Suprapubic skin (tissue), 4 donors: ENCODE measurements around the gene SLC8A2.

Source experiments
- CTCF ChIP-seq, 2 donors: fragments of 200-600 bp in 1 of 2; fragments of 450-650 bp in 1 of 2; sonication (generic) in 1 of 2; IDR thresholded peaks; one replicate each; pipeline ENCODE4 v1.5.1; 2016 to 2019; ENCODE audit warnings: antibody characterized with exemption in 2 of 2, mild to moderate bottlenecking in 1 of 2, moderate library complexity in 1 of 2
- EP300 ChIP-seq: sonication (generic); formaldehyde crosslinking; IDR thresholded peaks from one replicate; pipeline ENCODE4 v1.6.1; 2017; ENCODE audit warnings: antibody characterized with exemption
- POLR2A ChIP-seq, 2 donors: fragments of 450-650 bp; IDR thresholded peaks; one replicate each; pipeline ENCODE4 v1.6.1; 2017; ENCODE audit warnings: antibody characterized with exemption in 2 of 2, mild to moderate bottlenecking in 2 of 2, moderate library complexity in 2 of 2
- POLR2AphosphoS5 ChIP-seq, 3 donors: sonication (generic); formaldehyde crosslinking; IDR thresholded peaks; one replicate each; pipeline ENCODE4 v1.6.1; 2017; ENCODE audit warnings: antibody characterized with exemption in 3 of 3

DNA sequence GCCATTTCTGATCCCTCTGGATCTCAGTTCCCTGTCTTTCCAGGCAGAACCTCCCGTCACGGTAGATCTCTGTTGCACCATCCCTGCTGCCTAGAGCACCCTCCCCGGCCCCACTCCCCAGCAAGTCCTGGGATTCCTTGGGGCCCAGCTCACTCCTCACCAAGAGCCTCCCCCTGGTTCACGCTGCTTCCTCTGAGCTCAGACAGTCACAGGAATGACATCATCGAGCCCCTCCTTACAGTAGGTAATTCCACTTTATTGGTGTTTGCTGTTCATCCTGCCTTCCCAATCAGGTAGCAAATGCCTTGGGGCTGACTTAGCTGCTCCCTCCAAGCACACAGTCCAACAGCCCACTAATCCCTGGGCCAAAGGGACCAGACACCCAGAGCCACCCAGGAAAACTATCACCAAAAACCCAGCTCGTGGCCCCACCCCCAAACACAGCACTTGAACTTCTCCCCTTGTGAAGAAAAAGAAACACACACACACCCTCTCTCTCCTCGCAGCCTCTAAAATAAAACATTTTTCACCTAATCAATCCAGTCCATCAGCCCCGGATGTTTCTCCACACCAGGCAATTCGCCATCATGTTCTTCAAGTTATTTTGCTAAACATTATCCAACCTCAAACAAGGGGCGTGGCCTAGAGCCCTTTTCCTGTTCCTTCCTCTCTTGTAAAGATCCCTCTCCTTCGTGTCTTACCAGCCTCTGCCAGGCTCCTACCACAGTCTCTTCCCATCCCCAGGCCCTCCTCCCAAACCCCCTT, 40.7 kb upstream of the SLC8A2 start:
- TF ChIP-seq CTCF (IDR thresholded peaks at IDR 0.05) (no peak), POLR2AphosphoS5 (IDR thresholded peaks at IDR 0.05) (no peak), POLR2A (IDR thresholded peaks at IDR 0.05) (no peak), EP300 (no peak)
